ENCODE results near the gene IRAK3.

DNA sequence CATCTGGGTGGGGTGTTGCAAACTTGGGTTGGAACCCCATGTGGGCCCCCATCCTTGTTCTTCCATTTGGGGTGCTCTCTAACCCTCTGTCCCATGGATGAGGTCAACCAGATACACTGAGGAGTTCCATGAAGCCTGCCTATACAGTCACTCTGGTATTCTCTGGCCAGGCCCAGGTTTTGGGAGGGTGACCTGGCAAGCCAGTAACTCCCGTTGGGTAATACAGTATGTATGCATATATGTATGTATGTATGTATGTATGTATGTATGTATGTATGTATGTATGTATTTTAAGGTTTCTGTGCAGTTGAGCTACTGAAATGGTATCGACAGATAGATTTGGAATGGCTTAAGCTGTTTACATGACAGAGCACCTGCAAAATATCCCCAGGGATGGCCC is 100.5 kb downstream of the IRAK3 start:
- TF ChIP-seq, protein P1, sequence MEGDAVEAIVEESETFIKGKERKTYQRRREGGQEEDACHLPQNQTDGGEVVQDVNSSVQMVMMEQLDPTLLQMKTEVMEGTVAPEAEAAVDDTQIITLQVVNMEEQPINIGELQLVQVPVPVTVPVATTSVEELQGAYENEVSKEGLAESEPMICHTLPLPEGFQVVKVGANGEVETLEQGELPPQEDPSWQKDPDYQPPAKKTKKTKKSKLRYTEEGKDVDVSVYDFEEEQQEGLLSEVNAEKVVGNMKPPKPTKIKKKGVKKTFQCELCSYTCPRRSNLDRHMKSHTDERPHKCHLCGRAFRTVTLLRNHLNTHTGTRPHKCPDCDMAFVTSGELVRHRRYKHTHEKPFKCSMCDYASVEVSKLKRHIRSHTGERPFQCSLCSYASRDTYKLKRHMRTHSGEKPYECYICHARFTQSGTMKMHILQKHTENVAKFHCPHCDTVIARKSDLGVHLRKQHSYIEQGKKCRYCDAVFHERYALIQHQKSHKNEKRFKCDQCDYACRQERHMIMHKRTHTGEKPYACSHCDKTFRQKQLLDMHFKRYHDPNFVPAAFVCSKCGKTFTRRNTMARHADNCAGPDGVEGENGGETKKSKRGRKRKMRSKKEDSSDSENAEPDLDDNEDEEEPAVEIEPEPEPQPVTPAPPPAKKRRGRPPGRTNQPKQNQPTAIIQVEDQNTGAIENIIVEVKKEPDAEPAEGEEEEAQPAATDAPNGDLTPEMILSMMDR (IDR thresholded peaks at IDR 0.05), result no peak
- TF ChIP-seq POLR2A (IDR thresholded peaks at IDR 0.05), result no peak
- TF ChIP-seq POLR2AphosphoS5 (IDR thresholded peaks at IDR 0.05), result no peak

Measured in gastroesophageal sphincter (tissue), 3 donors.